Activated T-cell treated with anti-CD3 and anti-CD28 coated beads, Interleukin-2, amount 50 U/mL, for 1 hour (primary cell): ENCODE results near the gene CFAP53.
A peak's percentile ranks its signal among the peaks of the same experiment; 100 is the strongest.

Experiments used
- DNase-seq: peaks from one replicate; pipeline ENCODE4 v3.0.0-alpha.2; 2020

Gene CFAP53

DNA sequence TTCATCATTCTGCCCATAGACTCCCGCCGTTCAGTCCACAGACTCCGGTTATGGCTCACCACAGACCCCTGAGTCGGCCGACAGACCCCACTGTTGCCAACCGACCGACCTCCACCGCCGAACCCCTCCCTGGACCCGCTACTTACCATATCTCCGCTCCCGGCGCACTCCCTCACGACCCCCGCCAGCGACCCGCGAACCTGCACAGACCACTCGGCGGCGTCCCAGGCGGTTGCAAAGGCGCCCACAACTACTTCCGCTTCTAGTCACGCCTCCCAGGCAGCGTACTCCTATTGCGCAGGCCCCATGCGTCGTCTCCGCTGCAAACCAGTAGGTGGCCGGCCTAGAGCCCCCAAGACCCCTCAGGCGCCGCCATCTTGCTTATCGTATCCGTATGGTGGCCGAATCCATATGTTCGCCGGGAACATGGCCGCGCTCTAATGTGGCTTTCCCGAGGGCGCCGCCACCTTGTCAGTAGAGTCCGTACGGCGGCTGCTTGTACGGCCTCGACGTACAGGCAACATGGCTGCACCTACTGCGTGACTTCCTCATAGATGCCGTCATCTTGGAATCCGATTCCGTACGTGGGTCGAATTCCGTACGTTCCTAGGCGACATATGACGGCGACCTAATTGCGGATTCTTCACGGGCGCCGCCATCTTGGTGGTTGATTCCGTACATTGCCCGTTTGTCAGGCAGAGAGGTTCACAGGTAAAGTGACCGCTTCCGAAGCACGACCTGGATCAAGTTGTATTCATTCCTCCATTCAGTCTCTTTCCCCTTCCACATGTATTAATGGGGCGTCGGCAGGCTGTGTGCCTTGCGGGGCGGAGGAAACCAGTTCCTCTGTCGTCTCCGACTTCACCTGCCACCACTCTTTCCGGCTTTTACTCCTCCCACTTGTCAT lies 21.4 kb upstream of the CFAP53 start, which contains the start of gene CXXC1:
CXXC1 (minus strand) TSS at position 252 of the 907 bp plus-strand sequence; CDS start at position 149, 103 bp downstream.
- peak; percentile 96 for DNase-seq

GRCh38 chr18:50287028-50287440 lies 20.7 kb upstream of the CFAP53 start:
- no peak for DNase-seq

GRCh38 chr18:50286391-50287027 lies 20.2 kb upstream of the CFAP53 start:
- DNase-seq, result no peak

- DNase-seq, result no peak
These were observed 19.5 kb upstream of the CFAP53 start for GRCh38 chr18:50285631-50286321.

- DNase-seq, result no peak
These were observed 18.8 kb upstream of the CFAP53 start for GRCh38 chr18:50285071-50285470.

DNA sequence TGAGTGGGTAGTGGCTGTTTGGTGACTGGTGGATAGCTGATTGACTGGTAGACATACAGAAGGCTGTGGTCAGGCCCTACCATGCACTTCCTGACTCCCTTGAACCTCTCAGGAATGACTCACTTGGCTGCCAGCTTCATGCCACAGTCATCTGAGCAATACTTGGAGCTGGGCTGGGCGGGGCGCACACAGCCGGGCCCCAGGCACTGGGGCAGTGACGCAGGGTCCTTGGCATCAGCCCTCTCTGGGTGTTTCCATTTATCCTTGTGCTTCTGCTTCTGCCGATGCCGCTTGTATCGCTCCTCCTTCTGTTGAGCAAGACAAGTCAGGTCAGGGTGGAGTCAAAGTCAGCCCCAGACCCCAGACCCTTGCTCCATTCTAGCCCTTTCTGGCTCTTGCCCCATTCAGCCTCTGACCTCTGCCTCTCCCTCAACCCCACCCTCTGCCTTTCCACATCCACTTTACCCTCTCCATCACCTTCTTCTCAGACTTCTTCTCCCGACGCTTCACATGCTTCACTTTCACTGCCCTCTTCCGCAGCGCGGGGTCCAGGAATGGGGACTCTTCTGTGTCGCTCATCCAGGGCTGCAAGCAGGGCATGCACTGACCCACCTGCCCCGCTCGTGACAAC lies 18.1 kb upstream of the CFAP53 start:
- no peak for DNase-seq

GRCh38 chr18:50283469-50284209 lies 17.3 kb upstream of the CFAP53 start:
- no peak for DNase-seq

GRCh38 chr18:50282521-50283335 lies 16.4 kb upstream of the CFAP53 start:
- DNase-seq, result no peak

DNA sequence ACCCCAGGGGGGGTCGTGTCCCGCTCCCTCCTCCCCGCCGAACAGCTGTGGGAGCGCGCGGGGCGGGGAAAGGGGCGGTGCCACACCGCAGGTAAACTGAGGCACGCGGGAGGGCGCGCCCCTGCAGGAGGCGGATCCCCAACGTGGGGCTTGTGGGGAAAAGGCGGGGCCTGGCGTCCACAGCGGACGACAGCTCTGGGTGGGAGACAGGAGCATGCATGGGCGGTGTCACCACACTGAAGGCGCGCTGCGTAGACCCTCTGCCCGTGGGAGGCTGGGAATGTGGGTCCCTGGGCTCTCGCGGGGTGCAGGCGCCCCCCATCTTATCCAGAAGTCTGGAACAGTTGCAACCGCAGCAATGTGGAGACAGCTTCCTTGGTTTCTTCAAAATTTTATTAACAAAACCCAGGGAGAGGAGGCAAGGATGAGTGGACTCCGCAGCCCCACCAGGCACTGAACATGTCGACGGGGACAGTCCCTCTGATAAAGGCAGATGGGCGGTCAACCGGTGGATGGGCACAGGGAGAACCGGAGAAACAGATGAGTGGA lies 15.8 kb upstream of the CFAP53 start:
- no peak for DNase-seq

DNA sequence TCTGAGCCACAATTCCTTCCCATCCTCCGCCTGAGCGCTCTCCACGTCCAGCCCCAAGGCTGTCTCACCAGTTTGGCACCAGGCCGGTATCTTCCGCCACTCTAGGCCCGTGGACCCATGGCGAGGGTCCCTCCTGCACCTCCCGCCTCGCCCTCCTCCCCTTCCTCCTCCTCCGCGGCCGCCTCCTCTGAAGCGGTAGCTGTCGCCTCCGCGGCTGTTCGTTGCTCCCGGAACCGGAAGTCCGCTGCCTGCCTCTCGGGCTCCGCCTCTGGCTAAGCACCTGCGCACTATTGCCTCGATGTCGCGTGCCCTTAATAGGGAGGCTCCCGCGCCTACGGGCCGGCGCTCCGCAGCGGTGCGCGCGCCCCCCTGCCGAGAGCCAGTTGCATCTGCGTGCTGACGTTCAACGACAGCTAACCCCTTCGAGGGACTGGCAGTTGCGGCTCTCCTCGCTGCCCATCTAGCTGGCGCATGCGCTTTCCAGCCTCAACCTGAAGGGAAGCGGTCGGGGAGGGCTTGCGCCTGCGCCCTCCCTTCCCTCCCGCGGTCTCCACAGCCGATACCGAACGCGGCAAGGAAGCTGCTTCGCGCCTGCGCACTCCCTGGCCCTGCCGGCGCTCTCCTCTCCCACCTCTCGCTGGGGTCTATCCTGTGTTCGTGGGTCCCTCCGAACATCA lies 15.1 kb upstream of the CFAP53 start, which contains the start of gene MBD1:
MBD1 (minus strand) TSS at position 229 of the 677 bp plus-strand sequence. CDS start 1,531 bp downstream, outside the sequence.
- DNase-seq, result peak; percentile 94

DNA sequence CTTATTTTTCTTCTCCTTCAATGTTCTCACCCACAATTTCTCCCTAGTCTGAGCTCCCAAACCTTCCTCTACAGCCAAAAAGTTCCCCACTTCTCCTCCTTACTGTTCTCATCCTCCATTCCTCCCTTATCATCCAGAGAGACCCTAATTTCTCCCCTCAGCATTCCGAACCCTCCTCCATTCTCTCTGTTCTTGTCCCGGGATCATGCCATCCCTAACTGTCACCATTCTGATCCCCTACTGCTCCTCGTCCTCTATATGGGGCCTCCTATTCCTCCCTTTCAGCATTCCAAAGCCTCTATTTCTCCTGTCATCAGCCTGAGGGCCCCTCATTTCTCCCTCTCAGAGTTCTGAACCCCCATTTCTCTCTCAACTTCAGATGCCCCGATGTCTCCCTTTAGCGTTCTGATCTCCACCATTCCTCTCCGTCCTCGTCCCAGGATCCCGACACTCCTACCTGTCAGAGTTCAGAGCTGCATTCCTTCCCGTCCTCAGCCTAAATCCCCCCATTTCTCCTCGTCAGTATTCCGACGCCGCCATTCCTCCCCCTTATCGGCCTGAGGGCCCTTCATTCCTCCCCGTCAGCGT lies 14.5 kb upstream of the CFAP53 start:
- DNase-seq, result no peak

DNA sequence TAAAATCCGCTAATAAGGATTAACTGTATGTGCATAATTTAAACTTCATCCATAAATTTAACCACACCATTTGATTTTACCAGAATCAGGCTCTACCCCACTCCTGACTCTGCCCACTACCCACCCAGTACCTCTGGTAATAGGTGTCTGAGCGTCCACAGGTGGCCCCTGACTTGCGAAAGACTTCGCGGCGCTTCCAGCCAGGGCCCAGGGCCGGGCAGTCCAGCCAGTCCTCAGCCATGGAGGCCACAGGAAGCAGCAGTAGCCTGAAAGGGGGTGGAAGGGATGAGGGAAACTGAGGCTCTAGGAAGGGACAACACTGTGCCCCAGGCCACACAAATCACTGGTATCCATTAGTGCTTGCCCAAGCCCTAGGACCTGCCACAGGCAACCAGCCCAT lies 13.5 kb upstream of the CFAP53 start:
- DNase-seq, result no peak

DNA sequence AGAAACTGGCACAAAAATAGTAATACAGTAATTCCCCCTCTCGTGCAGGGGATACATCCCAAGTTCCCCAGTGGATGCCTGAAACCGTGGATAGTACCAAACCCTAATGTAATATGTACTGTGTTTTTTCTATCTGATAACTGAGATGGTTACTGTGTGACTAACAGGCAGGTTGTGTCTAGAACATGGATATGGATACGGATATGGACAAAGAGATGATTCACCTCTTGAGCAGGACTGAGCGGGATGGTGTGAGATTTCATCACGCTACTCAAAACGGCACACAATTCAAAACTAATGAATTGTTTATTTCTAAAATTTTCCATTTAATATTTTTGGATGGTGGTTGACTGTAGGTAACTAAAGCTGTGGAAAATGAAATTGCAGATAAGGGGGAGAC lies 11.6 kb upstream of the CFAP53 start:
- no peak for DNase-seq

DNA sequence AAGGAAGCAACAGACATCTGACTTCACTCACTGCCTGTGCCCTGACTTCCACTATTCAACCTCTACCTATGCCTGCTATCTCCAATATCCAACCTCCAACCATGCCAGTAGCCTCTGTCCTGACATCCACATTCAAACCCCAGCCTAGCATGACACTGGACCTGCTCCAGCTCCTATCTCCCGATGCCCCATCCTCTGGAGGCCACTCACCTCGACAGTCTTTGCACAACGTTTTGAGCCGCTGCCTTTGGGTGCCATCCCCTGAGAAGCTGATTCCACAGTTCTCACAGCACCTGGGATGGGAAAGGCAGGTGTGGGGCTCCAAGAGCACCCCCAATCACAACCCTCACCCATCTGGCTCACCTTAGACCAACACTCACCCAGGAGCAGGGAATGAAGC lies 10.2 kb upstream of the CFAP53 start:
- no peak for DNase-seq

DNA sequence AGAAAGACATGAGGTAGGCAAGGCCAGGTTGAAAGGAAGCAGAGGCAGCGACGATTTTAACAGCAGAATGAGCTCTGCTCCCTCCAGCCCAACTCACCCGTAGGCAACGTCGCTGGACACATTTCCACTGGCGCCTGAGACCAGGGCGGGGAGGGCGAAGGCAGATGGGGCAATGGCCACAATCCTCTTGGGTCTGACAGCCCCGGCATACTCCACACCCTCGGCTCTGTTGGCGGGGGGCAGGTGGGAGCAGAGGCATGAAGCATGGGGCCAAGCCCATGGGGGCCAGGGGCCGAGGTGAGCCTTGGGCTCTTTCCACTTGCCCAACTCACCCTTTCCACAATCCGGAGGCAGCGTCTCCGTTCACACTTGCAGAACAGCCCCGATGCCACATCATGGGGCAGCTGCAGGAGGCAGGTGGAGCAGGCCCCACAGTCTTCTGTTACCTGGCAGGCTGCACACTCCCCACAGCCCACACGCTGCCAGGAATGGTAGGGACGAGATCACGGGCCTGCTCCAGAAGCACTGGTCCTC lies 9.3 kb upstream of the CFAP53 start:
- DNase-seq, result no peak

DNA sequence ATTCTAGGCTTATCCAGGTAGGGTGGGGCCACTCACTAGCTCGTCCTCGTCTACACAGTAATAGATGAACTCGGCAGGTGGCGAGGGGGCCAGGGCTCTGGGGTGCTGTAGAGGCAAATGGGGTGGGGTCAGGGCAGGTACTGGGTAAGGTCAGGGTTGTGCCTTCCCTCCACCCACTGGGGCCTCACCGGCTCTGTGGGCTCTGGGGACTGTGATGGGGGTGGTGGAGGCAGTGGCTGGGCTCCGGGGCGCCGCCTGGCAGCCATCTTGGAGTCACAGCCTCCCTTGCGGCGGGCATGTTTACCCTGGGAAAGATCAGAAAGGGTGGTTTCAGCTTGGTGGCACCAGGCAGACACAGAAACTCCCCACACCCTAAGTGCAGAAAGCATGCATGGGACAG lies 8.6 kb upstream of the CFAP53 start:
- no peak for DNase-seq

DNA sequence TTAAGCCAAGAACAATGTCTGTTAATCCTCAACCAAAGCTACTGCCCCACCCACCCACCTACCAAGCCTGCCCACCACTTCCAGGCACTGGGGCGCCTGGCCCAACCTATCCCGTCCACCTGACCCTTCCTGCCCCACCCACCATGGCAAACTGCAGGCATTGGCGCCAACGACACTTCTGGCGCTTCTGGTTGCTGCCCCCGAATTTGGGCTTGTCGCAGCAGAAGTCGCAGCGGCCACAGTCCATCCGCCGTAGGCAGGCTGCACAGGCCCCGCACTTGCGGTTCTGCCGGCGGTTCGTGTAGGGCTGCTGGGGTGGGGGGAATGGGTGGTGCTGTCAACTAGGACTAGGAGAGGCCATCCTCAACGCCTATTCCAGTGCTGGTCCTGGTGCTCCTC lies 7.7 kb upstream of the CFAP53 start:
- DNase-seq, result no peak

- DNase-seq, result no peak
These were observed 7.1 kb upstream of the CFAP53 start for GRCh38 chr18:50273203-50274043.

- DNase-seq, result no peak
These were observed 6.3 kb upstream of the CFAP53 start for GRCh38 chr18:50272568-50272967.
